K562 (cell line): ENCODE results near the gene ANKZF1. TPM values are rescaled to one million over a fixed set of nuclear protein-coding genes. Genes with fewer than 3 reads are reported as not detected.

Experiments used
- ATAC-seq: fragments of 200-7000 bp; cut with Tn5 transposase; 3 replicates; pipeline ENCODE4 v1.9.1; 2020; ENCODE audit warnings: moderate library complexity
- BruUV-seq: library from RNA; stranded (reverse); fragments of 400-500 nt; replicated peaks from 2 replicates; lab custom pipeline; 2021; lab: Mats Ljungman, UMichigan
- CTCF ChIA-PET: fragments of 300-600 bp; formaldehyde crosslinking; extraction: SDS; loops from one replicate; lab custom pipeline; 2021; ENCODE audit warnings: low intra/inter-chr PET ratio; lab: Yijun Ruan, JAX
- POLR2A ChIA-PET: fragments of 300-600, 350-650 bp; sonication (Branson Sonifier 250); formaldehyde crosslinking; extraction: SDS; loops from one replicate; lab custom pipeline; 2021; ENCODE audit warnings: antibody characterized with exemption, inconsistent platforms; lab: Yijun Ruan, JAX
- DNase-seq, 4 experiments: peaks; one replicate each; pipeline versions ENCODE4 v3.0.0 to v3.0.0-alpha.2; 2011 to 2018; ENCODE audit warnings: low spot score in 3 of 4, mixed read lengths in 3 of 4; ENCODE audit errors: extremely low read depth in 1 of 4
- FAIRE-seq: peaks from 2 replicates; lab custom pipeline; 2011; peaks lifted over from hg19 to GRCh38; lab: Jason Lieb, UNC
- H2AFZ ChIP-seq: 2 replicates; pipeline ENCODE4 v1.6.0; 2011; ENCODE audit warnings: low read depth, low read length, control low read depth, inconsistent platforms
- H3K27ac ChIP-seq: fragments of 200-600 bp; 3 replicates; pipeline ENCODE4 v1.8.0; 2011; ENCODE audit warnings: low read depth, mild to moderate bottlenecking, control low read depth, inconsistent platforms, low read length, moderate library complexity, mixed read lengths; ENCODE audit errors: extremely low read depth
- H3K27me3 ChIP-seq, 2 experiments: fragments of 300-600 bp in 1 of 2; 2 replicates in 1 of 2; 3 replicates in 1 of 2; pipeline versions ENCODE4 v1.6.0 to v1.8.0; 2011; ENCODE audit warnings: inconsistent platforms in 2 of 2, low read length in 2 of 2, mild to moderate bottlenecking in 1 of 2, mixed read lengths in 1 of 2, moderate library complexity in 1 of 2; ENCODE audit not compliant: control insufficient read depth in 2 of 2, insufficient read depth in 2 of 2
- H3K36me3 ChIP-seq: fragments of 300-600 bp; 3 replicates; pipeline ENCODE4 v1.8.0; 2011; ENCODE audit warnings: mild to moderate bottlenecking, low read length, inconsistent platforms; ENCODE audit not compliant: control insufficient read depth, insufficient read depth
- H3K4me1 ChIP-seq, 2 experiments: fragments of 200-600 bp in 1 of 2; replicated peaks in 1 of 2; 2 replicates in 1 of 2; 3 replicates in 1 of 2; pipeline versions ENCODE4 v1.5.1 to v1.8.0; 2011; ENCODE audit warnings: inconsistent platforms in 2 of 2, low read length in 2 of 2, mild to moderate bottlenecking in 1 of 2, mixed read lengths in 1 of 2, moderate library complexity in 1 of 2; ENCODE audit not compliant: control insufficient read depth in 2 of 2, insufficient read depth in 2 of 2
- H3K4me2 ChIP-seq: 2 replicates; pipeline ENCODE4 v1.6.1; 2011; ENCODE audit warnings: low read length, control low read depth, inconsistent platforms, mixed read lengths; ENCODE audit not compliant: insufficient read depth
- H3K4me3 ChIP-seq: fragments of 200-600 bp; sonication (generic), shearing (Covaris generic); 2 replicates; pipeline ENCODE4 v1.5.1; 2016; ENCODE audit warnings: control low read depth, inconsistent platforms
- H3K79me2 ChIP-seq: fragments of 200-600 bp; 3 replicates; pipeline ENCODE4 v1.8.0; 2011; ENCODE audit warnings: low read length, inconsistent platforms; ENCODE audit not compliant: control insufficient read depth, insufficient read depth
- H3K9ac ChIP-seq, 2 experiments: 2 replicates each; pipeline versions ENCODE4 v1.6.0 to v1.6.1; 2011; ENCODE audit warnings: low read depth in 2 of 2, low read length in 2 of 2, control low read depth in 1 of 2, inconsistent platforms in 1 of 2, mild to moderate bottlenecking in 1 of 2, mixed read lengths in 1 of 2; ENCODE audit not compliant: insufficient read depth in 1 of 2
- H3K9me1 ChIP-seq: one replicate; pipeline ENCODE4 v1.6.0; 2011; ENCODE audit warnings: inconsistent platforms, mild to moderate bottlenecking, low read length, moderate library complexity; ENCODE audit not compliant: control insufficient read depth, insufficient read depth
- H3K9me3 ChIP-seq: replicated peaks from 2 replicates; pipeline ENCODE4 v1.5.1; 2011; ENCODE audit warnings: low read depth, low read length, inconsistent platforms; ENCODE audit not compliant: control insufficient read depth, insufficient read depth
- H4K20me1 ChIP-seq: replicated peaks from 2 replicates; pipeline ENCODE4 v1.6.1; 2011; ENCODE audit warnings: low read length, inconsistent platforms, mixed read lengths; ENCODE audit not compliant: control insufficient read depth, insufficient read depth
- CBX5 ChIP-seq: IDR thresholded peaks from 2 replicates; pipeline ENCODE4 v1.6.1; 2014; ENCODE audit warnings: low read depth, borderline replicate concordance
- ELK1 ChIP-seq: sonication (generic); formaldehyde crosslinking; IDR thresholded peaks from 2 replicates; pipeline ENCODE4 v1.8.1; 2022; ENCODE audit warnings: missing genetic modification reagents
- EZH2 ChIP-seq: IDR thresholded peaks from 2 replicates; pipeline ENCODE4 v1.6.1; 2012; ENCODE audit warnings: low read depth, mild to moderate bottlenecking, inconsistent platforms, low read length, borderline replicate concordance
- FOXA3 ChIP-seq, 2 experiments: fragments of 450-650 bp in 1 of 2; sonication (generic) in 1 of 2; formaldehyde crosslinking; IDR thresholded peaks in 1 of 2; conservative IDR thresholded peaks in 1 of 2; 2 replicates each; pipeline versions ENCODE4 v1.4.0 to v1.8.0; 2020 to 2022; ENCODE audit warnings: mild to moderate bottlenecking in 2 of 2, missing genetic modification reagents in 1 of 2
- HEY1 ChIP-seq: fragments of 250-450 bp; sonication (Bioruptor Pico); IDR thresholded peaks from 2 replicates; pipeline ENCODE4 v1.5.0; 2020; ENCODE audit warnings: mild to moderate bottlenecking, moderate library complexity, borderline replicate concordance
- HLTF ChIP-seq: fragments of 450-650 bp; IDR thresholded peaks from 2 replicates; pipeline ENCODE4 v1.6.1; 2016
- NR4A1 ChIP-seq, 2 experiments: fragments of 250-450 bp in 1 of 2; fragments of 450-650 bp in 1 of 2; sonication (Bioruptor Pico) in 1 of 2; IDR thresholded peaks; 2 replicates each; pipeline versions ENCODE4 v1.4.0 to v1.6.1; 2016 to 2020; ENCODE audit warnings: mild to moderate bottlenecking in 2 of 2, missing compliant biosample characterization in 1 of 2, missing genetic modification characterization in 1 of 2, moderate library complexity in 1 of 2
- RBM14 ChIP-seq: fragments of 200-400 bp; formaldehyde crosslinking; IDR thresholded peaks from 2 replicates; pipeline ENCODE4 v1.6.1; 2018; ENCODE audit warnings: low read depth, mild to moderate bottlenecking, low read length, moderate library complexity, borderline replicate concordance; ENCODE audit not compliant: insufficient read depth
- RBM17 ChIP-seq: fragments of 200-400 bp; formaldehyde crosslinking; IDR thresholded peaks from 2 replicates; pipeline ENCODE4 v1.6.1; 2017; ENCODE audit warnings: low read depth, mild to moderate bottlenecking, low read length, borderline replicate concordance
- RBM25 ChIP-seq: fragments of 200-400 bp; formaldehyde crosslinking; IDR thresholded peaks from 2 replicates; pipeline ENCODE4 v1.6.1; 2018; ENCODE audit warnings: low read length, low read depth, moderate library complexity; ENCODE audit not compliant: severe bottlenecking
- SOX6 ChIP-seq: fragments of 450-650 bp; IDR thresholded peaks from 2 replicates; pipeline ENCODE4 v1.6.1; 2014; ENCODE audit warnings: mild to moderate bottlenecking
- TAF1 ChIP-seq: IDR thresholded peaks from 2 replicates; pipeline ENCODE4 v1.6.1; 2011; ENCODE audit warnings: mild to moderate bottlenecking, low read length, moderate library complexity; ENCODE audit not compliant: insufficient read depth, control insufficient read depth, severe bottlenecking; ENCODE audit errors: extremely low read depth
- ZNF12 ChIP-seq: sonication (generic); formaldehyde crosslinking; IDR thresholded peaks from 2 replicates; pipeline ENCODE4 v1.4.0; 2020; ENCODE audit warnings: mild to moderate bottlenecking, missing genetic modification reagents
- ZNF224 ChIP-seq: sonication (generic); formaldehyde crosslinking; IDR thresholded peaks from 2 replicates; pipeline ENCODE4 v1.8.0; 2022; ENCODE audit warnings: mild to moderate bottlenecking, missing genetic modification reagents
- ZNF316 ChIP-seq: fragments of 450-650 bp; IDR thresholded peaks from 2 replicates; pipeline ENCODE4 v1.6.1; 2016
- WGBS: fragments of 100-300 bp; shearing (Covaris generic); methylation state at CpG from one replicate; pipeline ENCODE4 v1.1.6; 2016; ENCODE audit warnings: low coverage, mixed read lengths; ENCODE audit not compliant: insufficient coverage; ENCODE audit errors: missing lambda C conversion rate; 5-methylcytosine and 5-hydroxymethylcytosine counted together
- in situ Hi-C: fragments of 300-500 bp; cut with MboI; formaldehyde crosslinking; loops from 4 replicates; pipeline ENCODE4 v1.15.0; 2018; ENCODE audit warnings: inconsistent platforms, mixed read lengths
- intact Hi-C: fragments of 100-400 bp; cut with micrococcal nuclease; formaldehyde crosslinking; loops from 2 replicates; pipeline ENCODE4 v1.14.2; 2022
- polyA plus RNA-seq, 8 experiments: library from polyadenylated mRNA; depleted of rRNA in 4 of 8; stranded (reverse) in 5 of 8; unstranded in 3 of 8; fragments of >200 nt; fragmentation: Nextera tagmentation in 2 of 8; fragmentation: Illumina TruSeq in 1 of 8; extraction: Ambion mirVana in 2 of 8; extraction: Trizol in 1 of 8; gene quantifications; 2 replicates each; pipeline versions ENCODE4 v1.2.1 to v1.2.3, GENCODE V29; 2011 to 2014; ENCODE audit warnings: inconsistent platforms in 1 of 8, missing spikeins in 1 of 8
- total RNA-seq, 7 experiments: library from RNA; depleted of rRNA in 6 of 7; stranded (reverse); fragments of >200 nt in 6 of 7; fragmentation: Illumina TruSeq in 2 of 7; extraction: Trizol in 2 of 7; gene quantifications; 2 replicates each; pipeline versions ENCODE4 v1.2.1 to v1.2.3, GENCODE V29; 2011 to 2021; ENCODE audit warnings: low replicate concordance in 1 of 7

The ANKZF1 gene
- total and polyA plus RNA-seq, 9 of the 15 experiments (the other 6 are each of a cell fraction or from before 2014, with no cell fraction given): 3.1 to 60.6 (median 31.0) TPM

GRCh38 chr2:219285373-219285735, 55.7 kb downstream of the ANKZF1 start:
- 88% methylated on average over 8 of the region's 12 CpGs for WGBS
- Histone ChIP-seq H3K79me2 (no peaks in the 10 kb centered on the region), H3K27ac (no peak overlapping the region), H3K4me1 (peaks cover 50 to 78% of the 10 kb centered on the region in 2 experiments), H3K36me3 (no peaks in the 10 kb centered on the region), H3K27me3 (no peaks in the 10 kb centered on the region), H4K20me1 (no peaks in the 10 kb centered on the region)
- POLR2A ChIA-PET: interaction anchor here (1.4 kb wide), 1 partner anchor 10 kb away, joined by 5 read pairs; no protein-coding TSS in a partner anchor
- BruUV-seq: no TSS peak
- ATAC-seq: no peak
- intact Hi-C loops: no loop called here
- FAIRE-seq: no peak
- CTCF ChIA-PET: no interaction called here
- DNase-seq: no peak
- TF ChIP-seq EZH2 (no peak), RBM25 (no peak), SOX6 (no peak), NR4A1 (CRISPR knock-in tag; IDR thresholded peaks at IDR 0.05) (no peak), NR4A1 (tag; IDR thresholded peaks at IDR 0.05) (no peak), ZNF316 (no peak), CBX5 (no peak), ZNF12 (CRISPR knock-in tag) (no peak), TAF1 (no peak), RBM14 (no peak), ZNF224 (CRISPR knock-in tag) (no peak), RBM17 (no peak), HLTF (no peak), ELK1 (CRISPR knock-in tag) (no peak), HEY1 (no peak), FOXA3 (CRISPR knock-in tag; conservative IDR thresholded peaks at IDR 0.05 in 1 of 2, IDR thresholded peaks at IDR 0.05 in 1 of 2) (no peak)
- TF ChIP-seq, all 486 proteins: peak for 0
- Histone ChIP-seq H3K4me2 (peak overlapping the region; percentile 55; the same call in 1 of the 2 replicates), H3K9me3 (no peaks in the 10 kb centered on the region), H3K9ac (peak overlapping the region in 1 of 2 experiments; percentile 65; a peak in 2 of 4 replicates), H3K4me3 (no peak overlapping the region), H2AFZ (peak overlapping the region; percentile 77; the same call in 1 of the 2 replicates), H3K9me1 (peaks cover 5% of the 10 kb centered on the region)
- in situ Hi-C loops: no loop called here
